ENCODE data around the gene ATRX. TPM values are rescaled to one million over a fixed set of nuclear protein-coding genes. Genes with fewer than 3 reads are reported as not detected.

Gene ATRX
- total and polyA plus RNA-seq, 2 of the 8 experiments (the other 6 are each of a cell fraction or from before 2014, with no cell fraction given), result 28.4 to 97.8 TPM

DNA sequence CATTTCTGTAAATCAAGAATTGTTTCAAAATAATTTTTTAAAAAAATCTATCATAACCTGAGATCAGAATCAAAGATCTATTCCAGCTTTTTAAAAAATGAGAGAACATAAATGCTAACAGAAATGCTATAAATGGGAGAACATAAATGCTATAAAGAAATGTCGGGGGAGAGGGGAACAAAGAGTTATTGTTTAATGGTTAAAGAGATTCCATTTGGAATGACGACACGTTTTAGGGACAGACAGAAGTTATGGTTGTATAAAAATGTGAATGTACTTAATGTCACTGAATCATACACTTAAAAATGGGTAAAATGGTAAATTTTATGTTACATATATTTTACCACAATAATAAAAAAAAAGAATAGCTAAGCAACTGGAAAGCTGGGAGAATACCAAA, 127.1 kb downstream of the ATRX start:
- Histone ChIP-seq H3K4me3 (ENCODE audit: extremely low read depth in 1 of 4, insufficient read depth in 2 of 4, low read depth in 3 of 4, low read length in 4 of 4) (no peak overlapping the region), H3K4me2 (ENCODE audit: insufficient read depth in 1 of 2, low read depth in 2 of 2, low read length in 2 of 2) (no peak overlapping the region), H3K23me2 (ENCODE audit: low read depth, low read length) (no peaks in the 10 kb centered on the region), H3K14ac (ENCODE audit: insufficient read length) (no peak overlapping the region), H3K27me3 (replicated peaks in 1 of 4; ENCODE audit: control insufficient read depth in 3 of 4, extremely low read depth in 1 of 4, insufficient read depth in 3 of 4, low read length in 3 of 4) (no peaks in the 10 kb centered on the region), H3K9me3 (ENCODE audit: insufficient read depth in 2 of 2, low read depth in 1 of 2, low read length in 1 of 2) (no peaks in the 10 kb centered on the region), H2BK15ac (ENCODE audit: low read length) (no peak overlapping the region), H4K91ac (replicated peaks; ENCODE audit: insufficient read length, low read length) (no peak overlapping the region), H2BK12ac (ENCODE audit: low read depth, low read length) (no peak overlapping the region), H2AK5ac (ENCODE audit: low read depth, low read length) (no peak overlapping the region), H3K27ac (ENCODE audit: low read depth, low read length) (no peak overlapping the region), H3K9ac (replicated peaks in 1 of 4; ENCODE audit: extremely low read depth in 1 of 4, low read depth in 3 of 4, low read length in 3 of 4) (no peak overlapping the region), H3K56ac (replicated peaks; ENCODE audit: insufficient read length, low read depth, low read length) (no peak overlapping the region), H3K79me1 (ENCODE audit: low read depth, low read length) (no peaks in the 10 kb centered on the region), H3K18ac (ENCODE audit: extremely low read depth, low read length) (no peak overlapping the region), H2AFZ (ENCODE audit: low read length) (no peak overlapping the region), H4K5ac (ENCODE audit: insufficient read length, low read depth, low read length) (no peak overlapping the region), H3K4me1 (replicated peaks in 1 of 4; ENCODE audit: control insufficient read depth in 3 of 4, insufficient read depth in 4 of 4, low read length in 3 of 4) (no peaks in the 10 kb centered on the region), H3K23ac (ENCODE audit: insufficient read length) (no peak overlapping the region), H2BK20ac (ENCODE audit: low read length) (no peak overlapping the region), H4K20me1 (replicated peaks in 1 of 2; ENCODE audit: control insufficient read depth in 1 of 2, insufficient read depth in 2 of 2, low read length in 2 of 2) (no peaks in the 10 kb centered on the region), H3K36me3 (ENCODE audit: control insufficient read depth in 2 of 4, insufficient read depth in 4 of 4, low read length in 3 of 4) (peaks cover 0 to 20% (median 0%) of the 10 kb centered on the region in 4 experiments; a peak in 3 of 8 replicates), H3K79me2 (ENCODE audit: control insufficient read depth in 1 of 2, insufficient read depth in 2 of 2, low read length in 2 of 2) (no peaks in the 10 kb centered on the region), H2BK120ac (replicated peaks; ENCODE audit: low read depth, low read length) (no peak overlapping the region), H4K8ac (ENCODE audit: extremely low read depth, insufficient read depth, low read length) (no peak overlapping the region), H2BK5ac (ENCODE audit: low read depth, low read length) (no peak overlapping the region), H3K4ac (replicated peaks; ENCODE audit: insufficient read length, low read depth, low read length) (no peak overlapping the region)
- FAIRE-seq, result no peak
- ChIA-PET POLR2A (ENCODE audit: partially characterized antibody) (no interaction called here), CTCF (ENCODE audit: partially characterized antibody) (no interaction called here)
- no peak for DNase-seq (ENCODE audit: low read depth in 1 of 2, low spot score in 2 of 2)
- TF ChIP-seq, protein P1, sequence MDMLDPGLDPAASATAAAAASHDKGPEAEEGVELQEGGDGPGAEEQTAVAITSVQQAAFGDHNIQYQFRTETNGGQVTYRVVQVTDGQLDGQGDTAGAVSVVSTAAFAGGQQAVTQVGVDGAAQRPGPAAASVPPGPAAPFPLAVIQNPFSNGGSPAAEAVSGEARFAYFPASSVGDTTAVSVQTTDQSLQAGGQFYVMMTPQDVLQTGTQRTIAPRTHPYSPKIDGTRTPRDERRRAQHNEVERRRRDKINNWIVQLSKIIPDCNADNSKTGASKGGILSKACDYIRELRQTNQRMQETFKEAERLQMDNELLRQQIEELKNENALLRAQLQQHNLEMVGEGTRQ (IDR thresholded peaks at IDR 0.05; ENCODE audit: low read length), result no peak
- no peak for TF ChIP-seq CBX5 (IDR thresholded peaks at IDR 0.05; ENCODE audit: low read depth, low read length)
- WGBS, 2 experiments (ENCODE audit: extremely low coverage in 1 of 2, insufficient coverage in 1 of 2, insufficient read length in 1 of 2, insufficient replicate concordance in 2 of 2, low coverage in 1 of 2, low lambda C conversion rate in 2 of 2, missing lambda C conversion rate in 1 of 2), result 75% methylated on average over 3 of the region's 3 CpGs; no CpG with 5 or more reads in 1 of the 2 experiments

Measured in H1 (cell line).